Measurements from ENCODE around the gene JAGN1. TPM values are rescaled to one million over a fixed set of nuclear protein-coding genes. Genes with fewer than 3 reads are reported as not detected.

The JAGN1 gene
- total RNA-seq, 1 donor from 2014 or later: 35.5 TPM

DNA sequence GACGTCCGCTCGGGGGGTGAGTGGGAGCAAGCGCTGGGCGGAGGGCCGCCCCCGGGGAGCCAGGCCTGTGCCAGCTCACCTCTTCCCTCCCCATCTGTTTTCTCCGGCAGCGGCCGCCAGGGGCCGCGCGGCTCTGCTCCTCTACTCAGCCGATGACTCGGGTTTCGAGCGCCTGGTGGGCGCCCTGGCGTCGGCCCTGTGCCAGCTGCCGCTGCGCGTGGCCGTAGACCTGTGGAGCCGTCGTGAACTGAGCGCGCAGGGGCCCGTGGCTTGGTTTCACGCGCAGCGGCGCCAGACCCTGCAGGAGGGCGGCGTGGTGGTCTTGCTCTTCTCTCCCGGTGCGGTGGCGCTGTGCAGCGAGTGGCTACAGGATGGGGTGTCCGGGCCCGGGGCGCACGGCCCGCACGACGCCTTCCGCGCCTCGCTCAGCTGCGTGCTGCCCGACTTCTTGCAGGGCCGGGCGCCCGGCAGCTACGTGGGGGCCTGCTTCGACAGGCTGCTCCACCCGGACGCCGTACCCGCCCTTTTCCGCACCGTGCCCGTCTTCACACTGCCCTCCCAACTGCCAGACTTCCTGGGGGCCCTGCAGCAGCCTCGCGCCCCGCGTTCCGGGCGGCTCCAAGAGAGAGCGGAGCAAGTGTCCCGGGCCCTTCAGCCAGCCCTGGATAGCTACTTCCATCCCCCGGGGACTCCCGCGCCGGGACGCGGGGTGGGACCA lies 42.6 kb downstream of the JAGN1 start:
- FAIRE-seq (no peak), DNase-seq (ENCODE audit: low read depth) (peak; percentile 52)
- peak; percentile 93 for TF ChIP-seq CTCF (IDR thresholded peaks at IDR 0.05; ENCODE audit: insufficient read depth, low read length, severe bottlenecking)
- H3K27me3 ChIP-seq (ENCODE audit: control insufficient read depth, insufficient read depth, low read length): no peaks in the 10 kb centered on the region
- peak overlapping the region; percentile 75 for H3K4me3 ChIP-seq (ENCODE audit: low read depth, low read length)
- peaks cover 7% of the 10 kb centered on the region for H3K36me3 ChIP-seq (ENCODE audit: control insufficient read depth, insufficient read depth, low read length)

- H3K27me3 ChIP-seq (ENCODE audit: control insufficient read depth, insufficient read depth, low read length): no peaks in the 10 kb centered on the region
- peak within 1 kb of the TSS; percentile 75 for H3K4me3 ChIP-seq (ENCODE audit: low read depth, low read length)
- DNase-seq (ENCODE audit: low read depth): peak; percentile 83
- H3K36me3 ChIP-seq (ENCODE audit: control insufficient read depth, insufficient read depth, low read length): peaks cover 4% of the 10 kb centered on the region
- no peak for FAIRE-seq
- no peak for TF ChIP-seq CTCF (IDR thresholded peaks at IDR 0.05; ENCODE audit: insufficient read depth, low read length, severe bottlenecking)
These were observed 43.3 kb downstream of the JAGN1 start, which contains the start of gene CRELD1 for GRCh38 chr3:9933561-9934234. CRELD1 (plus strand) TSS chr3:9933834; CDS start chr3:9934439, 605 bp downstream.

GRCh38 chr3:9934235-9934621 lies 43.8 kb downstream of the JAGN1 start:
- H3K27me3 ChIP-seq (ENCODE audit: control insufficient read depth, insufficient read depth, low read length): no peaks in the 10 kb centered on the region
- FAIRE-seq: no peak
- peaks cover 4% of the 10 kb centered on the region for H3K36me3 ChIP-seq (ENCODE audit: control insufficient read depth, insufficient read depth, low read length)
- peak overlapping the region; percentile 75 for H3K4me3 ChIP-seq (ENCODE audit: low read depth, low read length)
- peak; percentile 8 for TF ChIP-seq CTCF (IDR thresholded peaks at IDR 0.05; ENCODE audit: insufficient read depth, low read length, severe bottlenecking)
- no peak for DNase-seq (ENCODE audit: low read depth)

DNA sequence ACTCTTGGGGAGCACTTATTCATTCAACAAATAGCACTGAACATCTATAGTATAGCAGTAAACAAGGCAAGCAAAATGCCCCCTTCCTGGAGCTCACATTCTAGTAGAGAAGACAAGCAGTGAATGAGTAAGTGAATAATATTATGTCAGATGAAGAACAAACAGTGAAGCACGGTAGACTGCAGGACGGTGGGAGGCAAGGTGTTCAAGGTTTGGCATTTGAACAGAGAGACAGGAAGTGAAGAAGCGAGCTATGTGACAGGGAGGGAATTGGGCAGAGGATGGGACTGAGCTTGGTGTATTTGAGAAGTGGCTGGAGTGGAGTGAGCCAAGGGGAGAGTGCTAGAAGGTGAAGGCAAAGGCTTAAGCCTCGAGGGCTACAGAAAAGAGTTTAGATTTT lies 44.6 kb downstream of the JAGN1 start:
- no peak for DNase-seq (ENCODE audit: low read depth)
- no peak for TF ChIP-seq CTCF (IDR thresholded peaks at IDR 0.05; ENCODE audit: insufficient read depth, low read length, severe bottlenecking)
- H3K36me3 ChIP-seq (ENCODE audit: control insufficient read depth, insufficient read depth, low read length): peaks cover 4% of the 10 kb centered on the region
- H3K4me3 ChIP-seq (ENCODE audit: low read depth, low read length): no peak overlapping the region
- FAIRE-seq: no peak
- no peaks in the 10 kb centered on the region for H3K27me3 ChIP-seq (ENCODE audit: control insufficient read depth, insufficient read depth, low read length)

- Histone ChIP-seq H3K36me3 (ENCODE audit: control insufficient read depth, insufficient read depth, low read length) (peaks cover 6% of the 10 kb centered on the region), H3K4me3 (ENCODE audit: low read depth, low read length) (no peak overlapping the region), H3K27me3 (ENCODE audit: control insufficient read depth, insufficient read depth, low read length) (no peaks in the 10 kb centered on the region)
- TF ChIP-seq CTCF (IDR thresholded peaks at IDR 0.05; ENCODE audit: insufficient read depth, low read length, severe bottlenecking): no peak
- no peak for DNase-seq (ENCODE audit: low read depth)
- FAIRE-seq: no peak
These were observed 45.6 kb downstream of the JAGN1 start for GRCh38 chr3:9935966-9936510.

Data from bronchial epithelial cell (primary cell).